ENCODE data around the gene RASAL2.
"Not testable (repeated sequence)": the region's sequence is repeated elsewhere in the genome, so short reads cannot be mapped to it uniquely, and the experiment has no call there.

Gene RASAL2

DNA sequence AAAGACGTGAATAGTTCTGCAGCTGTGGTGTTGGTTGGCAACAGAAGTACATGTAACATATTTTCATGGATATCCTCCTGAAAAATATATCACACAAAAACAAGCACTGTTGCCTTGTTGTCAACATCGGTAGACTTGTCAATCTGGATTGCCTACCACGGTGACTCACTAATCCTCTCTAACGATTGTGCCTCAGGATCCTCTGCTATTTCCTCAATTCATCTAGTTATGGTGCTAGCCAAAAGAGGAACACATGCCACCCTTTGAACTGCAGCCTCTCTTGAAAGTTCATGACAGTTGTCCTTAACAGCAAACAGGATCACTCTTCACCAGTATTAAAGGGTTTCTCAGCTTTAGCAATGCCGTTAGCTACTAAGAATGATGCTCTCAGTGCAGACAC is 25.7 kb downstream of the RASAL2 start:
- no peak for DNase-seq (ENCODE audit: low read depth in 2 of 2)

DNA sequence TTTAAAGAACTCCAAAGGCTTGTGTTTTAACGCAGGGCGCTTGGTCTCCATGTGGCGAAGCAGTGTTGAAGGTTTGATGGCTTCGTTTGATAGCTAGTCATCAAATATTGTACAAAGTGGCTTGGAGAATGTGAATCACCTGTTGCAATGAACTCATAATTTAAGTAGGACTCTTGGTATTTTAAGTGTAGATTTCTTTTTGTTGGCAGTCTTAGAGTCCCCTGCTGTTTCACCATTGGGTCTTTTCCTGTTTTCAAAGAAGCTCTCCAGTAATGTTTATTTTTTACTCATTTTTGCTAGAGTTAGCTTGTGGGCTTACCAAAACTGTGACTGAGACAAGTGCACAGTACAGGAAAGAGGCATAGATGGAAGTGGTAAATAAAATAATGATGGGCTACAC is 26.2 kb downstream of the RASAL2 start:
- DNase-seq (ENCODE audit: low read depth in 2 of 2): no peak

DNA sequence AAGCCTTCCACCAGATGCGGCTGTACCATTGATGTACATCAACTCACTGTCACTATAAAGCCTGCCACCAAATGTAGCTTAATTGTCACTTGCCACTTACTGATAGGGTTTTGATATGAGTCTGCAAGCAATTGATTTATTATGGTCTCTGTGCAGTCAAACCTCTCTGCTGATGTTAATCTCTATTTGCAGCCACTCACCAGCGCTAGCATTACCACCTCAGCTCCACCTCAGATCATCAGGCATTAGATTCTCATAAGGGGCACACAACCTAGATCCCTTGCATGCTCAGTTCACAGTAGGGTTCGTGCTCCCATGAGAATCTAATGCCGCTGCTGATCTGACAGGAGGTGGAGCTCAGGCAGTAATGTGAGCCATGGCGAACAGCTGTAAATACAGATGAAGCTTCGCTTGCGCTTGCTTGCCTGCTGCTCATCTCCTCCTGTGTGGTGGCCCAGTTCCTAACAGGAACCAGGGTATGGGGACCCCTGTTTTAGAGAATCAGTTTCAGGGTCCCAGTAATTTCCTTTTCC is 26.7 kb downstream of the RASAL2 start:
- not testable (repeated sequence) for DNase-seq (ENCODE audit: low read depth in 2 of 2)

DNA sequence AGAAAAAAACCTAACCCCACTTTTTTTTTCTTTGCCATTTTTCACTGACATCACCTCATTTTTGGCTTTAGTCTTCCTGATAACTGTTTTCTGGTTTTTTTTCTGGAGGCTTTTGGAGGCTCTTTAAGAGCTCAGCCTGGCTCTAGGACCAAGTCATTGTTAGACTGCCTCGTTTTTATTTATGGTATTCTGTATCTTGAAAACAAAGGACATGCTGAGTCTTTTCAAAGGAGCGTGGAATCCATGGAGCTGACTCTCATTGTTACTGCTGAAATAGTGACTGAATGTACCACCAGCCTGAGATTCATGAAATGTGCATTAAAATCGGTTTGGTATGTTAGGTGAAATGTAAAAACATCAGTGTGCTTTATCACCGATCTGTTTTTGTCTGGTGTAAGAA is 28.0 kb downstream of the RASAL2 start:
- no peak for DNase-seq (ENCODE audit: low read depth in 2 of 2)

DNA sequence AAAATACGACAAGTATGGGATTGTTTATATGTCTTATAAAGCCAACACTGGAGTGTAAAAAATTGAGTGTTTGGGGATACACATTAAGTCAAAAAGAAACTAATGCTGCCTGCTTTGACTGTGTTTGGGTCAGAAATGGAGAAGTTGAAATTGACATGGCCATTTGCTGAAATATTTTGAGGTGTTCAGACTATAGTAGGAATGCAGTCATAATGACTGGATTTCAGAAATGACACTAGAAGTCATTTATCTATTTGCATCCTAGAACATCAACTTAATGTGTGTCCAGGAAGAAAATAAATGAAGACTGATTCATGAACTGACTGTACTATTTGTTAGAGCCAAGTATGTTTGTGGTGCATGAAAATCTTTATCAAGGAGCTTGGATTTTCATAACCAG is 28.4 kb downstream of the RASAL2 start:
- no peak for DNase-seq (ENCODE audit: low read depth in 2 of 2)

DNA sequence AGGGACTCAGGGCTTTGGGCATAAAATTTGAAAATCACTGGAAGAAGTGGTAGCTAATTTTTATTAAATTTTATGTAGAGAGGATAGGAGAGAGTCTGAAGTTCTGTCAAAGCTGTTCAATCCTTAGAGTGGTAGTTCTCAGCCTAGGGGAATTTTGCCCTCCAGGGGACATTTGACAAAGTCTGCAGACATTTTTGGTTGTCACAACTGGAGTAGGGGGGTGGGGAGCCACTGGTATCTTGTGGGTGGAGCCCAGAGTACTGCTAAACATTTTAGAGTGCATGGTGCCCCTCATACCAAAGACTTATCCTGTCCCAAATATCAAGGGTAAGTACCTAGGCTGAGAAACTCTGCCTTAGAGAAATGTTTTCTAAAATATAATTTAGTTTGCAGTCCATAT is 30.2 kb downstream of the RASAL2 start:
- DNase-seq (ENCODE audit: low read depth in 2 of 2): no peak

DNA sequence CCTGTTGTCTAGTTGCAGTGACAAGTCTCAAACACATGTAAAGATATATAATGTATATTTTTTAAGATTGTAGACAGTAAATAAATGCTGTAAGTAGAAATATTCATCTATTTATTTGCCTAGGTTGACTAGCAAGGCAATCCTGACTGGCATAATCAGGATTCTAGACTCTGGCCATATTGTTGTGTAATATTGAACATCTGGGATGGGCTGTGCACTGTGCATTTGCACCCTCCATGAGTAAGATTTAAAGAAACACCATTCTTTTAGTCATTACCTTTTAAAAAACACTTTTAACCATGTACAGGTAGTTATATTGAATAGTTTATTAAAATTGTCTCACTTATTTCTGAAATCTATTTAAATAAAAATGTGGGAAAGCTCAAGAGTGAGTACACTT is 32.4 kb downstream of the RASAL2 start:
- DNase-seq (ENCODE audit: low read depth in 2 of 2): no peak

DNA sequence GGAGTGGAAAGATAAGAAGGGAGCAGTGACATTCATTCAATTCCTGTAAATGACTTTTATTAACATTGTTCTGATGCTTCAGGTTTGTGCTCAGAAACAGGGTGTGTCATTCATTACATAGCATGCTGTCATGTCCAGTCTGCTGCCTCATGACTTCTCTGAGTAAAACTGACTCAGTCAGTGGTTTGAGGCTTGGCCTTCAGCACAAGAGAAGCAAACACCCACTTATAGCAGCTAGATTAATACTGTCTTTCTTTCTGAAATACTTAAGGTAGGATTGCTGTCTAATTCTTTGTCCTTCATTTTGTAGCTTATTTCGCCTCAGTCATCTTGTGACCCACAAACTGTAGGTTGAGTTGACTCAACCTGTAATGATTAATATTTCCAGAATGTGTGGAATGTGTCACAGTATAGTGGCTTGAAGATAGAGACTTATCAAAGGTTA is 32.9 kb downstream of the RASAL2 start:
- no peak for DNase-seq (ENCODE audit: low read depth in 2 of 2)

DNA sequence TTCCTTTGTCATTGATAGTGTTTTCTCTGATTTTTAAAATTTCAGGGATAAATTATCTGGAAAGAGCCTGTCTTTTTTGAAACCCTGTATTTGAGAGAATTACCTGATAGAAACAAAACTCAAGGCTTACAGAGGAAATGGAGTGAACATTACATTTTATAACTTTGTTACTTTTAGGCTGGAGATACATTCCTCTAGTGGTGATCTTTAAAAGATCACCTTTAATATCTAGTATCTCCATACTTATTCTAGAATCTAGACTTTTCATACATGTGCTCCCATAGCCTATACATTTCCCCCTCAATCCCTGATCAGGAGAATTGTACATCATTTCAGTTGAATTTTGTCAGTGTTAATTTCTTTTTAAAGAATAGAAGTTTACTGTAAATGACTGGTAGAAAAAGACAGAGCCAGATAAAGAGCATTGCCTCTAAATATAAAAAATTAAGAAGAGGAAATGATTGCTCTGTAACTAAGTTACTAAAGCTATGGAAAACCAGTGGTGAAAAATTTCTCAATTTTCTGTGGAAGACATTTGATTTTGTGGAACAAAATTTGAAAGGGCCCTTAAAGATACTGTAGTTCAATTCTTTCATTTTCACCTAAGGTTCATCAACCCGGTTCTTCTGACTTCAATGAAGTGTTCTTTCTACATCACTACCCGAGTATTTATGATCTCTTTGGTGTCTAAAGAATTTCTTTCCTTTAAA is 33.7 kb downstream of the RASAL2 start:
- DNase-seq (ENCODE audit: low read depth in 2 of 2): no peak

DNA sequence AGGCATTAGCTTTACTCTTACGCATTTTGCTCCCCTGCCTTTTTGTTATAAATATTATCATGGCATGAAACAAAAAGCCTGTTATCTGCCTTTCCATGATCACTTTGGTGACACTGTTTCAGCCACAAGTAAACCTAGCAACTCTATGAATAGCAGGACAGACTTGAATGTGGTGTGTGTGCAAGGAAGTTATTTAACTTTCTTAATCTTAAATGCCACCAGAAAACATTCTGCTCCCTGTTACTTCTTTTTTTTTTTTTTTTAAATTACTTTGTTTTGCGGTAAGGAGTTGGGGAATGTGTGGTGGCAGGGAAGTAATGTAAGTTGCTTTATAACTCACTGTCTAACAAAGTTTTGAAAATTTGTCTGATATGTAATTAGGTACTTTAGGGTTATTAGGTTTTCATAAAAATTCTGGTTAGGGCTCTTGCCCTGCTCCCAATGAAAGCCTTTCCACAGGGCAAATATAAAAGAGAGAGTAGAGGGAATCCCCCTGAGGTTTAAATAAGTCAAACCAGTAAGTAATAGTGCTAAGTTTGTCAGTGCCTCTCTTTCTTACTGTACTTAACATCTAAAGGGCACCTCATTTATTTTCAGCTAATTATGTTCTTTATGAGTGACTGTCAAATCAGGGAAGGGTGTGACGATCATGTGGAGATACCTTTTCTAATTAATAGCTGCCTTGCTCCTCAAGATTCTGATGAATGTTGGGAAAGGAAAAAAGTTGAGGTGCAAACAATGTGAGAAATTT is 39.5 kb downstream of the RASAL2 start:
- no peak for DNase-seq (ENCODE audit: low read depth in 2 of 2)

DNA sequence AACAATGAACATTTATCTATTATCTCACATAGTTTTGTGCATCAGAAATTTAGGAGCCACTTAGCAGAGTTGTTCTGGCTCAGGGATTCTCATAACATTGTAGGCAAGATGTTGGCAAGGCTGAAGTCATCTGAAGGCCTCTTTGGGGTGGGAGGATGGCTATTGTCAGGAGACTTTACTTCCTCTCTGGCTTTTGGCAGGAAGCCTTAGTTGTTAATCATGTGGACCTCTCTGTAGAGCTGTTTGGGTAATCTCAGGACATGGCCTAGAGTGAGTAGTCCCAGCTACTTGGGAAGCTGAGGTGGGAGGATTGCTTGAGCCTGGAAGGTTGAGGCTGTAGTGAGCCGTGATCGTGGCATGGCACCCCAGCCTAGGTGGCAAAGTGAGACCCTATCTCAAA is 40.2 kb downstream of the RASAL2 start:
- DNase-seq (ENCODE audit: low read depth in 2 of 2): no peak

DNA sequence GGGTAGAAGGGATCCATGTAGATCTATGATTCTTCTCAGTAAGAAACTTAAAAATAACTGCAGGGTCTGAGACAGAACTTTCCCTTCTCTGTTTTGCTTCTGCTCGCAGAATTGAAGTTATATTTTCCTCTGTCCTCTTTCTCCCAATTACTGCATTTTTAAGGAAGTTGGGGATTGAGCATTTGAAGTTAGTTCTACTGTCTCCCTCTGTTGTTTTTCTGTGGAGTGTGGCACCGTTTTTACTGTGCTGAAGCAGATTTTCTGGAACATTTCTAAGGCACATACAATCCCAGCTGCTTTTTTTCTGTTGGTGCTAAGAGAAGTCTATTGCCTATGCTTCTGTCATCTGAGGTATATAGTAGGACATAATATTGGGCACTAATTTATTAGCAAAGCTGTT is 43.3 kb downstream of the RASAL2 start:
- no peak for DNase-seq (ENCODE audit: low read depth in 2 of 2)

DNA sequence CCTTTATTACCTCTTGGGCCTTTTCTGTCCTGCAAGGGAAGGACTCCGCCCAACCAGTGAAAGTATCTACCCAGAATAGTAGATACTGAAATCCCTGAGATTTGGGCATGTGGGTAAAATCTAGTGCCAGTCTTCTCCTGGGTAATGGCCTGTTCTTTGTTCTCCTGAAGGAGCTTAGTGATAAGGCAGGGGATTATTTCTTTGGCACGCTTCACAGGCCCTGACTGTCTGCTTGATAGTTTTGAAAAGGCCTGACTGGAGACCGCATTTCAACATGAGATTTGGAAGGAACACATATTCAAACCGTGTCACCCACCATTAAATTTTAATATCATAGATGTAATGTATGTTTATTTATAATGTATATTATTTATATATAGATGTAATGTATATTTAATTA is 48.9 kb downstream of the RASAL2 start:
- no peak for DNase-seq (ENCODE audit: low read depth in 2 of 2)

DNA sequence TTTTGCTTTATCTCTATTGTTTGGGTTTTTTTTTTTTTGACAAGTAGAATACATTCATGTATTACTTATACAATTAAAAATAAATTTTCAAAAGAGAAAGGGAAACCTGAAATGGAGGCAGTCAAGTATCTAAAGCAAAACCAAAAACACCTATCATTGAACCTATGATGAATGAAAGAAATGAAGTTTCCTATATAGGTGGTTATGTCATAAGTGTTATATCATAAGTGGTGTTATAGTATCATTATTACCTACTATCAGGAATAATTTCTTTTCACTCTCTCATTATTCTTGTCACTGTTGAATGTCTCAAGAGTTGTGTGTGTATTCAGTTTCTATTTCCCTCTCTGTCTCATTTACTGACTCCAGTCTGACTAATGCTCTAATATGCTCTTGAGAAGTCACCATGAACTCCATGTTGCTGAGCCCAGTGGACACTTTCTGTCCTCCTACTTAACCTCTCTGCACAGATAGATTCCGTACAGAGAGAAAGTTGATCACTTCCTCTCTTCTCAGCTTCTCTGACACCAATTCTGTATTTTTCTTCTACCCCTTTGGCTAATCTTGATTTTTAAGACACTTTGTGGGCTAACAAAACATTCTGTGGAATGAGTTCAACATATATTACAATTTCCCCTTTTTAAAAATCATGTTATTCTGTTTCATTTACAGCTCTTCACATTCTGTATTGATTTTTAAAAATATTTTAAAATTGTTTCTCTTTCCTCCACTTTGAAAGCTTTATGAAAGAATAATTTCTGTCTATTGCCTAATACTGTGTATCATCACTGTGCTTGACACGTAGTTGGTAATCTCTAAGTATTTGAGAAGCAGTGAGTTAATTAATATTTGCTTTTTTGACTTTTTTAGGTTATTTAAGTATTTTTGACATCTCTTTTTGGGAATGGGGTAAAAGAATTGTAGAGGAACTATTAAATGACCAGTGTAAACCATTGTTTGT is 50.1 kb downstream of the RASAL2 start:
- no peak for DNase-seq (ENCODE audit: low read depth in 2 of 2)

DNA sequence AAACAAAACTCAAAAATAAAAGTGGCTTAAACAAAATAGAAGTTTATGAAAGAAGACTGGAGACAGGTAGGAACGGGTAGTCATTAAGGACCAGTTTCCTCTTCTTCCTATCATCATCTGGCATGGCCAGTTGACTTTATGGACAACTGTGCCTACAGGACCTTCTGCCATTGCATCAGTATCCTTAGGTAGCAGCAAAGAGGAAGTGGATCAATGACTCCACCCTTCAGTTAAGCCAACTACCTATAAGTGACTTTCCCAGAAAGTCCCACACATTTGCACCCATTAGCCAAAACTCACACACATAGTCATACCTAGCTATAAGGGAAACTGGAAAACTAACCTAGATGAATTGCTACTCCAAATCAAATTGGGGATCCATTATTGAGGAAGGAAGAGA is 51.7 kb downstream of the RASAL2 start:
- DNase-seq (ENCODE audit: low read depth in 2 of 2): no peak

DNA sequence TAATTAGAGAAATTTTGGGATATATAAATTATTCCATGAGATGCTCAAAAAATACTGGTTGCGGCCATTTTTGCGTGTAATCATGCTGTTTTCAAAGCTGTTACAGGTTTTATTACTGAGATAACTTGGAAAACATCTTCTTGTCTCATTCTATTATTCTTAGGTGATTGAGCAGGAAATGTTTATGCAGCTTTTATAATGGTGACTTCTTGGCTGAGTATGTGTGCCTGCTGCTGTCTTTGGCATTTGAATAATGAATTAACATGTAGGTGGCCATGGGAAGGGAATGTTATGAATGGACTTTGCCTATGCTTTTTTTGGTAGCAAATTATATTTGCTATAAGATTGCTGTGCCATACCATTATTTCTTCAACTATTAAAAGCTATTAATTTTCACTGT is 52.5 kb downstream of the RASAL2 start:
- DNase-seq (ENCODE audit: low read depth in 2 of 2): no peak

DNA sequence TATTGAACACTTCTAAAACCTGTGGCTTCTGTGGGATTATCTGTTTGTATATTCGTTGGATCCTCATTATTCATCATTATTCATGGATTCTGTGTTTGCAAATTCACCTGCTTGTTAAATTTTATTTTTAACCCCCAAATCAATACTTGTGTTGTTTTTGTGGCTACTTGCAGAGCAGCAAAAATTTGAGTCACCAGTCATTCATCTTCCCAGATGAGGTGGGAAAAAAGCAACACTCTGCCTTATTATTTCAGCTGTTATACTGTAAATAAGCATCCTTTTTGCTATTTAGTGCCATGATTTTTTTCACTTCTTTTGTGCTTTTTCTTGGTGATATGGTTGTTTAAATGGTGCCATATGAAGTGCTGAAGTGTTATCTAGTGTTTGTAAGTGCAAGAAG is 56.7 kb downstream of the RASAL2 start:
- DNase-seq (ENCODE audit: low read depth in 2 of 2): no peak

DNA sequence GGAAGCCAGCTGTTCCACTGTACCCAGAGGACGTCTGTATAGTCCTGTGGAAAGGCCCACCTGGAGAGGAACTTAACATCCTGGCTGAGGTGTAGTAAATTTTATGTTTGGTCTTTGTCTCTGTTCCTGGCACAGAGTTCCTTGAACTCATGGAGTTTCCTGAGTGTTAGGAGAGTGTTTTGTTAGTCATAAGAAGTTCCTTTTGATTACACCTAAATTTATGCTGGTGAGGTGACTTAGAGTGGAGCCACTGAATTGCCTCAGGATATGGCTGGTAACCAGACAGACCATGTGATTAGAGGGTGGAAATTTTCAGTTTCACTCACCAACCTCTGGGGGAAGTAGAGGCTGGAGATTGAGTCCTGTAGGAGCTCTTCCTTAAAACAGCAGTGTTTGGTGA is 57.9 kb downstream of the RASAL2 start:
- no peak for DNase-seq (ENCODE audit: low read depth in 2 of 2)

DNA sequence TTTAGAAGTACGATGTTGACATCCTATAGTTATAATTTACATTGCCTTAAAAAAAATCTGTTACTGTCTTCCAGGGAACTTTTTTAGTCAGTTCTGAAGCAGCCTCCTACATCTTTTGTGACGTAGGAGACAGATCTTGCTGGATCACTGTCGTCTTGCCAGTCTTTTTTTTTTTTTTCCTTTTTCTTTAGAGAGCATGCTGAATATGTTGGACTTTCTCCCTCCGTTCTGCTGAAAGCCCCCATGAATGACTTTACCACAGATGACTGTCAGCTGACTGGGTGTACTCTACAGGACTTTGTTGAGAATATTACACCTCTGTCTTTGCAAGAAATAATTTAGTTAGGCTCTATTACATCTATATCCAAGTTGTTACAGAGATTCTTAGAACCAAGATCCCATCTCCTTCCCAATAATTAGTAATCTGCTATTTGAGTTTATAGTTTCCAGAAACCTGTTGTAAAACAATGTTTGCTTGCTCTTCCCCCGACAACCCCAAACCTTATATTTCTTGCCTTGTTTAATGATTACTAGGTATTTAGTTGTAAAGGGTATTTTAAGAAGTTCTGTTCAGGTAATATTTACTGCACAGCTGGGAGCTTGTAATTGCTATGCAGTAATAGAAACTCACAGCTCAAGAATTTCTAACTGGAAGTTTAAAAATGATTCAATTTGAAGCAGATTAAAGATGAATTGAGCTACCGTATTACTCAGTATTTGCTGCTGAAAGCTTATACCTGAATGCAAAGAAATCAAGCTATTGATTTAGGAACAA is 61.8 kb downstream of the RASAL2 start:
- no peak for DNase-seq (ENCODE audit: low read depth in 2 of 2)

DNA sequence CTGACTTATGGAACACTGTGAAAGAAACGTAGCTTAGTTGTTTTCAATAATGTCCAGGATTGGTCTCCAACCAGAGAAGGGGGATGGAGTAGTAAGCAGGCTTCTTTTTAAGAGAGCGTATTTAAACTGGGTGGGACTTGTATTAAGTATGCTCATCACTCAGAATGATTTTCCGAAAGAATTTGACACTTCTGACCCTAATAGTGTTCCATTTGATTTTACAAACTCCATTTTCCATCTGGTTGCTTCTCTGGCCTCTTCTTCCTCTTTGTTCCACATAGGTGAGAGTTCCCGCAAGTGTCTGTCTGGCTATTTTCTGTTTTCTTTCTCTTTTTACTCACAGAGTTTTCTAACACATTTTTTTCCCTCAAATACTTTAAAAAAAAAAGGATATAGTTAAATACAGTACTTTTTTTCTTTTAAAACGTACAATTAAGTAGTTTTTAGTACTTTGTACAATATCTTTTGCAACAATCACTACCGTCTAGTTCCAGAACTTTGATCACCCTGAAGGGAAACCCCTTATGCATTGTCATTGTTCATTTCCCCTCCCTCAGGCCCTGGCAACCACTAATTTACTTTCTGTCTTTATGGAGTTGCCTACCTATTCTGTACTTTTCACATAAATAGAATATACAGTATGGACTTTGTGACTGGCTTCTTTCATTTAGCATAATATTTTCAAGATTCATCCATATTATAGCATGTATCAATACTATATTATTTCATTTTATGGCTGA is 67.0 kb downstream of the RASAL2 start:
- no peak for DNase-seq (ENCODE audit: low read depth in 2 of 2)

DNA sequence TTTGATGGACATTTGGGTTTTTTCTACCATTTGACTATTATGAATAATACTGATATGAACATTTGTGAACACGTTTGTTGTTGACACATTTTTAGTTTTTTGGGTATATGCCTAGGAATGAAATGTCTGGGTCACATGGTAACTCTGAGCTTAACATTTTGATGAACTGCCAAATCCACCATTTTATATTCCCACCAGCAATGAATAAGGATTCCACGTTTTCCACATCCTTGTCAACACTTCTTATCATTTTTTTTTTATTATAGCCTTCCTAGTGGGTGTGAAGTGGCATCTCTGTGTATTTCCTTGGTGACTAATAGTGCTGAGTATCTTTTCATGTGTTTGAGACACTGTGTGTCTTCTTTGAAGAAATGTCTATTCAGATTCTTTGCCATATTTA is 67.6 kb downstream of the RASAL2 start:
- no peak for DNase-seq (ENCODE audit: low read depth in 2 of 2)
